ENCODE data around the gene METAP2.

The METAP2 gene

GRCh38 chr12:95506707-95507523 is 33.0 kb downstream of the METAP2 start:
- H3K36me3 ChIP-seq (ENCODE audit: control insufficient read depth, insufficient read depth, low read length), result peaks cover 82% of the 10 kb centered on the region
- no peaks in the 10 kb centered on the region for H3K4me1 ChIP-seq (ENCODE audit: control insufficient read depth, insufficient read depth, low read length, poor library complexity, severe bottlenecking)
- H3K27ac ChIP-seq (ENCODE audit: low read depth, low read length, severe bottlenecking), result no peak overlapping the region
- H3K9me3 ChIP-seq (ENCODE audit: control insufficient read depth, low read length), result no peaks in the 10 kb centered on the region
- WGBS, 2 experiments (ENCODE audit: insufficient coverage in 2 of 2), result 94 to 95% methylated on average over 6 to 8 of the region's 10 CpGs
- no peak overlapping the region for H3K4me3 ChIP-seq (ENCODE audit: extremely low read depth, insufficient read depth, low read length, poor library complexity, severe bottlenecking)

- H3K9me3 ChIP-seq (ENCODE audit: control insufficient read depth, low read length), result no peaks in the 10 kb centered on the region
- H3K36me3 ChIP-seq (ENCODE audit: control insufficient read depth, insufficient read depth, low read length), result peaks cover 89% of the 10 kb centered on the region
- no peaks in the 10 kb centered on the region for H3K4me1 ChIP-seq (ENCODE audit: control insufficient read depth, insufficient read depth, low read length, poor library complexity, severe bottlenecking)
- H3K4me3 ChIP-seq (ENCODE audit: extremely low read depth, insufficient read depth, low read length, poor library complexity, severe bottlenecking), result no peak overlapping the region
- H3K27ac ChIP-seq (ENCODE audit: low read depth, low read length, severe bottlenecking), result no peak overlapping the region
- 86 to 93% methylated on average over 1 to 3 of the region's 3 CpGs for WGBS, 2 experiments (ENCODE audit: insufficient coverage in 2 of 2)
Observed at GRCh38 chr12:95509300-95509699, 35.3 kb downstream of the METAP2 start.

- no peak overlapping the region for H3K27ac ChIP-seq (ENCODE audit: low read depth, low read length, severe bottlenecking)
- WGBS, 2 experiments (ENCODE audit: insufficient coverage in 2 of 2), result 77 to 100% methylated on average over 1 of the region's 1 CpG
- H3K4me1 ChIP-seq (ENCODE audit: control insufficient read depth, insufficient read depth, low read length, poor library complexity, severe bottlenecking), result no peaks in the 10 kb centered on the region
- H3K9me3 ChIP-seq (ENCODE audit: control insufficient read depth, low read length), result no peaks in the 10 kb centered on the region
- no peak overlapping the region for H3K4me3 ChIP-seq (ENCODE audit: extremely low read depth, insufficient read depth, low read length, poor library complexity, severe bottlenecking)
- peaks cover 73% of the 10 kb centered on the region for H3K36me3 ChIP-seq (ENCODE audit: control insufficient read depth, insufficient read depth, low read length)
Observed at GRCh38 chr12:95511977-95512376, 38.0 kb downstream of the METAP2 start.

- H3K4me1 ChIP-seq (ENCODE audit: control insufficient read depth, insufficient read depth, low read length, poor library complexity, severe bottlenecking), result no peaks in the 10 kb centered on the region
- peaks cover 57% of the 10 kb centered on the region for H3K36me3 ChIP-seq (ENCODE audit: control insufficient read depth, insufficient read depth, low read length)
- WGBS, 2 experiments (ENCODE audit: insufficient coverage in 2 of 2), result 100% methylated on average over 3 of the region's 5 CpGs; no CpG with 5 or more reads in 1 of the 2 experiments
- H3K27ac ChIP-seq (ENCODE audit: low read depth, low read length, severe bottlenecking), result no peak overlapping the region
- H3K4me3 ChIP-seq (ENCODE audit: extremely low read depth, insufficient read depth, low read length, poor library complexity, severe bottlenecking), result no peak overlapping the region
- H3K9me3 ChIP-seq (ENCODE audit: control insufficient read depth, low read length), result no peaks in the 10 kb centered on the region
Observed at GRCh38 chr12:95513599-95513998, 39.6 kb downstream of the METAP2 start.

- Histone ChIP-seq H3K27ac (ENCODE audit: low read depth, low read length, severe bottlenecking) (no peak overlapping the region), H3K36me3 (ENCODE audit: control insufficient read depth, insufficient read depth, low read length) (peaks cover 41% of the 10 kb centered on the region)
- 100% methylated on average over 2 of the region's 3 CpGs for WGBS, 2 experiments (ENCODE audit: insufficient coverage in 2 of 2)
Observed at GRCh38 chr12:95515197-95515596, 41.2 kb downstream of the METAP2 start.

GRCh38 chr12:95516757-95517156 is 42.8 kb downstream of the METAP2 start:
- Histone ChIP-seq H3K36me3 (ENCODE audit: control insufficient read depth, insufficient read depth, low read length) (peaks cover 29% of the 10 kb centered on the region), H3K27ac (ENCODE audit: low read depth, low read length, severe bottlenecking) (no peak overlapping the region), H3K4me1 (ENCODE audit: control insufficient read depth, insufficient read depth, low read length, poor library complexity, severe bottlenecking) (no peaks in the 10 kb centered on the region), H3K4me3 (ENCODE audit: extremely low read depth, insufficient read depth, low read length, poor library complexity, severe bottlenecking) (no peak overlapping the region), H3K9me3 (ENCODE audit: control insufficient read depth, low read length) (no peaks in the 10 kb centered on the region)

More at GRCh38 chr12:95515197-95515596, 41.2 kb downstream of the METAP2 start:
- Histone ChIP-seq H3K4me1 (ENCODE audit: control insufficient read depth, insufficient read depth, low read length, poor library complexity, severe bottlenecking) (no peaks in the 10 kb centered on the region), H3K9me3 (ENCODE audit: control insufficient read depth, low read length) (no peaks in the 10 kb centered on the region), H3K4me3 (ENCODE audit: extremely low read depth, insufficient read depth, low read length, poor library complexity, severe bottlenecking) (no peak overlapping the region)

- Histone ChIP-seq H3K4me1 (ENCODE audit: control insufficient read depth, insufficient read depth, low read length, poor library complexity, severe bottlenecking) (no peaks in the 10 kb centered on the region), H3K4me3 (ENCODE audit: extremely low read depth, insufficient read depth, low read length, poor library complexity, severe bottlenecking) (no peak overlapping the region), H3K27ac (ENCODE audit: low read depth, low read length, severe bottlenecking) (no peak overlapping the region), H3K36me3 (ENCODE audit: control insufficient read depth, insufficient read depth, low read length) (peaks cover 24% of the 10 kb centered on the region), H3K9me3 (ENCODE audit: control insufficient read depth, low read length) (no peaks in the 10 kb centered on the region)
Observed at GRCh38 chr12:95517246-95517645, 43.3 kb downstream of the METAP2 start.

- Histone ChIP-seq H3K27ac (ENCODE audit: low read depth, low read length, severe bottlenecking) (no peak overlapping the region), H3K4me1 (ENCODE audit: control insufficient read depth, insufficient read depth, low read length, poor library complexity, severe bottlenecking) (no peaks in the 10 kb centered on the region)
Observed at GRCh38 chr12:95518944-95519343, 45.0 kb downstream of the METAP2 start.

GRCh38 chr12:95520816-95521215 is 46.9 kb downstream of the METAP2 start:
- Histone ChIP-seq H3K4me3 (ENCODE audit: extremely low read depth, insufficient read depth, low read length, poor library complexity, severe bottlenecking) (no peak overlapping the region), H3K27ac (ENCODE audit: low read depth, low read length, severe bottlenecking) (no peak overlapping the region), H3K4me1 (ENCODE audit: control insufficient read depth, insufficient read depth, low read length, poor library complexity, severe bottlenecking) (no peaks in the 10 kb centered on the region), H3K36me3 (ENCODE audit: control insufficient read depth, insufficient read depth, low read length) (no peaks in the 10 kb centered on the region), H3K9me3 (ENCODE audit: control insufficient read depth, low read length) (no peaks in the 10 kb centered on the region)
- 93 to 100% methylated on average over 4 of the region's 6 CpGs for WGBS, 2 experiments (ENCODE audit: insufficient coverage in 2 of 2)

More at GRCh38 chr12:95518944-95519343, 45.0 kb downstream of the METAP2 start:
- H3K36me3 ChIP-seq (ENCODE audit: control insufficient read depth, insufficient read depth, low read length), result peaks cover 7% of the 10 kb centered on the region
- H3K4me3 ChIP-seq (ENCODE audit: extremely low read depth, insufficient read depth, low read length, poor library complexity, severe bottlenecking), result no peak overlapping the region
- no peaks in the 10 kb centered on the region for H3K9me3 ChIP-seq (ENCODE audit: control insufficient read depth, low read length)

- Histone ChIP-seq H3K9me3 (ENCODE audit: control insufficient read depth, low read length) (no peaks in the 10 kb centered on the region), H3K4me1 (ENCODE audit: control insufficient read depth, insufficient read depth, low read length, poor library complexity, severe bottlenecking) (no peaks in the 10 kb centered on the region), H3K36me3 (ENCODE audit: control insufficient read depth, insufficient read depth, low read length) (no peaks in the 10 kb centered on the region), H3K27ac (ENCODE audit: low read depth, low read length, severe bottlenecking) (no peak overlapping the region), H3K4me3 (ENCODE audit: extremely low read depth, insufficient read depth, low read length, poor library complexity, severe bottlenecking) (no peak overlapping the region)
- WGBS, 2 experiments (ENCODE audit: insufficient coverage in 2 of 2), result 91 to 92% methylated on average over 5 to 7 of the region's 8 CpGs
Observed at GRCh38 chr12:95522692-95523091, 48.7 kb downstream of the METAP2 start.

GRCh38 chr12:95528431-95528830 is 54.5 kb downstream of the METAP2 start:
- WGBS, 2 experiments (ENCODE audit: insufficient coverage in 2 of 2), result 87 to 89% methylated on average over 4 of the region's 4 CpGs
- H3K36me3 ChIP-seq (ENCODE audit: control insufficient read depth, insufficient read depth, low read length), result no peaks in the 10 kb centered on the region
- no peaks in the 10 kb centered on the region for H3K9me3 ChIP-seq (ENCODE audit: control insufficient read depth, low read length)
- H3K4me3 ChIP-seq (ENCODE audit: extremely low read depth, insufficient read depth, low read length, poor library complexity, severe bottlenecking), result no peak overlapping the region
- no peaks in the 10 kb centered on the region for H3K4me1 ChIP-seq (ENCODE audit: control insufficient read depth, insufficient read depth, low read length, poor library complexity, severe bottlenecking)
- H3K27ac ChIP-seq (ENCODE audit: low read depth, low read length, severe bottlenecking), result no peak overlapping the region
